K562 (cell line): ENCODE results near the gene PRC1. TPM values are rescaled to one million over a fixed set of nuclear protein-coding genes. Genes with fewer than 3 reads are reported as not detected.

Source experiments
- ATAC-seq: fragments of 200-7000 bp; cut with Tn5 transposase; 3 replicates; pipeline ENCODE4 v1.9.1; 2020; ENCODE audit warnings: moderate library complexity
- BruUV-seq: library from RNA; stranded (reverse); fragments of 400-500 nt; replicated peaks from 2 replicates; lab custom pipeline; 2021; lab: Mats Ljungman, UMichigan
- CTCF ChIA-PET: fragments of 300-600 bp; formaldehyde crosslinking; extraction: SDS; loops from one replicate; lab custom pipeline; 2021; ENCODE audit warnings: low intra/inter-chr PET ratio; lab: Yijun Ruan, JAX
- POLR2A ChIA-PET: fragments of 300-600, 350-650 bp; sonication (Branson Sonifier 250); formaldehyde crosslinking; extraction: SDS; loops from one replicate; lab custom pipeline; 2021; ENCODE audit warnings: antibody characterized with exemption, inconsistent platforms; lab: Yijun Ruan, JAX
- DNase-seq, 4 experiments: peaks; one replicate each; pipeline versions ENCODE4 v3.0.0 to v3.0.0-alpha.2; 2011 to 2018; ENCODE audit warnings: low spot score in 3 of 4, mixed read lengths in 3 of 4; ENCODE audit errors: extremely low read depth in 1 of 4
- FAIRE-seq: peaks from 2 replicates; lab custom pipeline; 2011; peaks lifted over from hg19 to GRCh38; lab: Jason Lieb, UNC
- H2AFZ ChIP-seq: 2 replicates; pipeline ENCODE4 v1.6.0; 2011; ENCODE audit warnings: low read depth, low read length, control low read depth, inconsistent platforms
- H3K27ac ChIP-seq: fragments of 200-600 bp; 3 replicates; pipeline ENCODE4 v1.8.0; 2011; ENCODE audit warnings: low read depth, mild to moderate bottlenecking, control low read depth, inconsistent platforms, low read length, moderate library complexity, mixed read lengths; ENCODE audit errors: extremely low read depth
- H3K27me3 ChIP-seq, 2 experiments: fragments of 300-600 bp in 1 of 2; 2 replicates in 1 of 2; 3 replicates in 1 of 2; pipeline versions ENCODE4 v1.6.0 to v1.8.0; 2011; ENCODE audit warnings: inconsistent platforms in 2 of 2, low read length in 2 of 2, mild to moderate bottlenecking in 1 of 2, mixed read lengths in 1 of 2, moderate library complexity in 1 of 2; ENCODE audit not compliant: control insufficient read depth in 2 of 2, insufficient read depth in 2 of 2
- H3K36me3 ChIP-seq: fragments of 300-600 bp; 3 replicates; pipeline ENCODE4 v1.8.0; 2011; ENCODE audit warnings: mild to moderate bottlenecking, low read length, inconsistent platforms; ENCODE audit not compliant: control insufficient read depth, insufficient read depth
- H3K4me1 ChIP-seq, 2 experiments: fragments of 200-600 bp in 1 of 2; replicated peaks in 1 of 2; 2 replicates in 1 of 2; 3 replicates in 1 of 2; pipeline versions ENCODE4 v1.5.1 to v1.8.0; 2011; ENCODE audit warnings: inconsistent platforms in 2 of 2, low read length in 2 of 2, mild to moderate bottlenecking in 1 of 2, mixed read lengths in 1 of 2, moderate library complexity in 1 of 2; ENCODE audit not compliant: control insufficient read depth in 2 of 2, insufficient read depth in 2 of 2
- H3K4me2 ChIP-seq: 2 replicates; pipeline ENCODE4 v1.6.1; 2011; ENCODE audit warnings: low read length, control low read depth, inconsistent platforms, mixed read lengths; ENCODE audit not compliant: insufficient read depth
- H3K4me3 ChIP-seq: fragments of 200-600 bp; sonication (generic), shearing (Covaris generic); 2 replicates; pipeline ENCODE4 v1.5.1; 2016; ENCODE audit warnings: control low read depth, inconsistent platforms
- H3K79me2 ChIP-seq: fragments of 200-600 bp; 3 replicates; pipeline ENCODE4 v1.8.0; 2011; ENCODE audit warnings: low read length, inconsistent platforms; ENCODE audit not compliant: control insufficient read depth, insufficient read depth
- H3K9ac ChIP-seq, 2 experiments: 2 replicates each; pipeline versions ENCODE4 v1.6.0 to v1.6.1; 2011; ENCODE audit warnings: low read depth in 2 of 2, low read length in 2 of 2, control low read depth in 1 of 2, inconsistent platforms in 1 of 2, mild to moderate bottlenecking in 1 of 2, mixed read lengths in 1 of 2; ENCODE audit not compliant: insufficient read depth in 1 of 2
- H3K9me1 ChIP-seq: one replicate; pipeline ENCODE4 v1.6.0; 2011; ENCODE audit warnings: inconsistent platforms, mild to moderate bottlenecking, low read length, moderate library complexity; ENCODE audit not compliant: control insufficient read depth, insufficient read depth
- H3K9me3 ChIP-seq: replicated peaks from 2 replicates; pipeline ENCODE4 v1.5.1; 2011; ENCODE audit warnings: low read depth, low read length, inconsistent platforms; ENCODE audit not compliant: control insufficient read depth, insufficient read depth
- H4K20me1 ChIP-seq: replicated peaks from 2 replicates; pipeline ENCODE4 v1.6.1; 2011; ENCODE audit warnings: low read length, inconsistent platforms, mixed read lengths; ENCODE audit not compliant: control insufficient read depth, insufficient read depth
- CREB3 ChIP-seq: fragments of 450-650 bp; conservative IDR thresholded peaks from 2 replicates; pipeline ENCODE4 v1.6.1; 2016; ENCODE audit warnings: missing genetic modification characterization, low read depth, mild to moderate bottlenecking, missing compliant biosample characterization, moderate library complexity
- ELF4 ChIP-seq: fragments of 450-650 bp; formaldehyde crosslinking; IDR thresholded peaks from 2 replicates; pipeline ENCODE4 v1.4.0; 2022; ENCODE audit warnings: missing genetic modification characterization
- FOS ChIP-seq: IDR thresholded peaks from 3 replicates; pipeline ENCODE4 v1.6.1; 2011; ENCODE audit not compliant: insufficient read length; ENCODE audit errors: extremely low read depth
- LCOR ChIP-seq: sonication (generic); formaldehyde crosslinking; IDR thresholded peaks from 2 replicates; pipeline ENCODE4 v1.8.0; 2022; ENCODE audit warnings: mild to moderate bottlenecking, missing genetic modification reagents
- POLR3A ChIP-seq: IDR thresholded peaks from 2 replicates; pipeline ENCODE4 v1.6.1; 2011; ENCODE audit warnings: borderline replicate concordance, mild to moderate bottlenecking, moderate library complexity; ENCODE audit not compliant: insufficient read length, insufficient read depth; ENCODE audit errors: extremely low read depth
- SLC30A9 ChIP-seq: fragments of 250-450 bp; sonication (Bioruptor Pico); IDR thresholded peaks from 2 replicates; pipeline ENCODE4 v1.8.0; 2022; ENCODE audit warnings: mild to moderate bottlenecking, moderate library complexity
- TCF3 ChIP-seq: sonication (generic); formaldehyde crosslinking; IDR thresholded peaks from 2 replicates; pipeline ENCODE4 v1.4.0; 2020; ENCODE audit warnings: mild to moderate bottlenecking, missing genetic modification reagents
- TEAD4 ChIP-seq, 2 experiments: sonication (generic) in 1 of 2; formaldehyde crosslinking in 1 of 2; IDR thresholded peaks; 2 replicates each; pipeline versions ENCODE4 v1.6.1 to v1.8.0; 2012 to 2022; ENCODE audit warnings: borderline replicate concordance in 1 of 2, inconsistent platforms in 1 of 2, low read length in 1 of 2, mild to moderate bottlenecking in 1 of 2, missing genetic modification reagents in 1 of 2
- THRA ChIP-seq: fragments of 450-650 bp; IDR thresholded peaks from 2 replicates; pipeline ENCODE4 v1.6.1; 2017; ENCODE audit warnings: mild to moderate bottlenecking, moderate library complexity
- XRCC5 ChIP-seq: fragments of 200-400 bp; formaldehyde crosslinking; IDR thresholded peaks from 2 replicates; pipeline ENCODE4 v1.6.1; 2017; ENCODE audit warnings: low read depth, mild to moderate bottlenecking, low read length
- ZBTB5 ChIP-seq: fragments of 450-650 bp; IDR thresholded peaks from 2 replicates; pipeline ENCODE4 v1.6.1; 2017; ENCODE audit warnings: antibody characterized with exemption
- ZNF431 ChIP-seq: sonication (generic); formaldehyde crosslinking; IDR thresholded peaks from 2 replicates; pipeline ENCODE4 v1.8.0; 2022; ENCODE audit warnings: mild to moderate bottlenecking, missing genetic modification reagents
- WGBS: fragments of 100-300 bp; shearing (Covaris generic); methylation state at CpG from one replicate; pipeline ENCODE4 v1.1.6; 2016; ENCODE audit warnings: low coverage, mixed read lengths; ENCODE audit not compliant: insufficient coverage; ENCODE audit errors: missing lambda C conversion rate; 5-methylcytosine and 5-hydroxymethylcytosine counted together
- in situ Hi-C: fragments of 300-500 bp; cut with MboI; formaldehyde crosslinking; loops from 4 replicates; pipeline ENCODE4 v1.15.0; 2018; ENCODE audit warnings: inconsistent platforms, mixed read lengths
- intact Hi-C: fragments of 100-400 bp; cut with micrococcal nuclease; formaldehyde crosslinking; loops from 2 replicates; pipeline ENCODE4 v1.14.2; 2022
- polyA plus RNA-seq, 8 experiments: library from polyadenylated mRNA; depleted of rRNA in 4 of 8; stranded (reverse) in 5 of 8; unstranded in 3 of 8; fragments of >200 nt; fragmentation: Nextera tagmentation in 2 of 8; fragmentation: Illumina TruSeq in 1 of 8; extraction: Ambion mirVana in 2 of 8; extraction: Trizol in 1 of 8; gene quantifications; 2 replicates each; pipeline versions ENCODE4 v1.2.1 to v1.2.3, GENCODE V29; 2011 to 2014; ENCODE audit warnings: inconsistent platforms in 1 of 8, missing spikeins in 1 of 8
- total RNA-seq, 7 experiments: library from RNA; depleted of rRNA in 6 of 7; stranded (reverse); fragments of >200 nt in 6 of 7; fragmentation: Illumina TruSeq in 2 of 7; extraction: Trizol in 2 of 7; gene quantifications; 2 replicates each; pipeline versions ENCODE4 v1.2.1 to v1.2.3, GENCODE V29; 2011 to 2021; ENCODE audit warnings: low replicate concordance in 1 of 7
- TF ChIP-seq, protein P1 (sequence below): IDR thresholded peaks from 3 replicates; pipeline ENCODE4 v1.6.1; 2011; ENCODE audit warnings: borderline replicate concordance, mild to moderate bottlenecking, moderate library complexity; ENCODE audit not compliant: insufficient read length; ENCODE audit errors: extremely low read depth

The PRC1 gene
- total and polyA plus RNA-seq, 9 of the 15 experiments (the other 6 are each of a cell fraction or from before 2014, with no cell fraction given): 156 to 391 (median 240) TPM

GRCh38 chr15:90968434-90968833 is 25.9 kb downstream of the PRC1 start (continued):
- TF ChIP-seq ZNF431 (CRISPR knock-in tag) (no peak), TEAD4 (IDR thresholded peaks at IDR 0.05; ENCODE audit: low read length) (no peak), TEAD4 (CRISPR knock-in tag; IDR thresholded peaks at IDR 0.05; ENCODE audit: borderline replicate concordance) (no peak), POLR3A (no peak), ELF4 (CRISPR knock-in tag) (no peak)

DNA sequence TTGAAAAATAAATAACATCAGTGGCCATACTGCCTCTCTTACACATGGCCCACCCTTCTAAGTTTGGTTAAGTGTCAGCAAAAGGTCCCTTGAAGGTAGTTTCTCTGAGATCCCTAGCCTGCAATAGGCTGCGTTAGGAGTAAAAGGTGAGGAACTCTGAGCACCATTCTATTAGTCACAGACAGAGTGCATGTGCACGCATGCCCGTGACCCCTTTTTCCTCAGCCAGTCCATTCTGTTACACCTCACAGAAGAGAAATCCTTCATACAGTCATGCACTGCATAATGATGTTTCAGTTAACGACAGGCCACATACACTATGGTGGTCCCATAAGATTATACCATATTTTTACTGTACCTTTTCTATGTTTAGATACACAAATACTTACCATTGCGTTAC is 27.1 kb downstream of the PRC1 start:
- H3K9ac ChIP-seq: no peak overlapping the region
- intact Hi-C loops (no loop called here), in situ Hi-C loops (no loop called here)
- no peak overlapping the region for H3K4me2 ChIP-seq
- H3K4me1 ChIP-seq: no peaks in the 10 kb centered on the region; a peak in 1 of 5 replicates
- FAIRE-seq (no peak), DNase-seq (no peak), ATAC-seq (no peak)
- peaks cover 91% of the 10 kb centered on the region for H3K36me3 ChIP-seq
- POLR2A ChIA-PET: interaction anchor here (1.0 to 6.7 kb wide), 6 partner anchors 9 to 32 kb away, joined by 3 to 65 read pairs (median 5); partner anchors contain the start of genes RCCD1 and UNC45A
- peaks cover 7% of the 10 kb centered on the region; the same call in 1 of the 2 replicates for H4K20me1 ChIP-seq
- WGBS: 91% methylated on average over 5 of the region's 5 CpGs
- H3K27me3 ChIP-seq: no peaks in the 10 kb centered on the region
- H3K9me1 ChIP-seq: peaks cover 2% of the 10 kb centered on the region
- H3K79me2 ChIP-seq: peaks cover 10% of the 10 kb centered on the region; the same call in 2 of the 3 replicates
- BruUV-seq: no TSS peak
- H2AFZ ChIP-seq: no peak overlapping the region
- CTCF ChIA-PET: no interaction called here
- H3K4me3 ChIP-seq: no peak overlapping the region
- H3K9me3 ChIP-seq: no peaks in the 10 kb centered on the region; the same call in 1 of the 2 replicates
- no peak overlapping the region for H3K27ac ChIP-seq
- TF ChIP-seq LCOR (CRISPR knock-in tag) (no peak), THRA (no peak), FOS (no peak), XRCC5 (no peak), SLC30A9 (CRISPR knock-in tag) (no peak), ZBTB5 (no peak), CREB3 (tag) (no peak), TCF3 (no peak)
- TF ChIP-seq, protein P1, sequence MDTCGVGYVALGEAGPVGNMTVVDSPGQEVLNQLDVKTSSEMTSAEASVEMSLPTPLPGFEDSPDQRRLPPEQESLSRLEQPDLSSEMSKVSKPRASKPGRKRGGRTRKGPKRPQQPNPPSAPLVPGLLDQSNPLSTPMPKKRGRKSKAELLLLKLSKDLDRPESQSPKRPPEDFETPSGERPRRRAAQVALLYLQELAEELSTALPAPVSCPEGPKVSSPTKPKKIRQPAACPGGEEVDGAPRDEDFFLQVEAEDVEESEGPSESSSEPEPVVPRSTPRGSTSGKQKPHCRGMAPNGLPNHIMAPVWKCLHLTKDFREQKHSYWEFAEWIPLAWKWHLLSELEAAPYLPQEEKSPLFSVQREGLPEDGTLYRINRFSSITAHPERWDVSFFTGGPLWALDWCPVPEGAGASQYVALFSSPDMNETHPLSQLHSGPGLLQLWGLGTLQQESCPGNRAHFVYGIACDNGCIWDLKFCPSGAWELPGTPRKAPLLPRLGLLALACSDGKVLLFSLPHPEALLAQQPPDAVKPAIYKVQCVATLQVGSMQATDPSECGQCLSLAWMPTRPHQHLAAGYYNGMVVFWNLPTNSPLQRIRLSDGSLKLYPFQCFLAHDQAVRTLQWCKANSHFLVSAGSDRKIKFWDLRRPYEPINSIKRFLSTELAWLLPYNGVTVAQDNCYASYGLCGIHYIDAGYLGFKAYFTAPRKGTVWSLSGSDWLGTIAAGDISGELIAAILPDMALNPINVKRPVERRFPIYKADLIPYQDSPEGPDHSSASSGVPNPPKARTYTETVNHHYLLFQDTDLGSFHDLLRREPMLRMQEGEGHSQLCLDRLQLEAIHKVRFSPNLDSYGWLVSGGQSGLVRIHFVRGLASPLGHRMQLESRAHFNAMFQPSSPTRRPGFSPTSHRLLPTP: no peak
